KMS-11 (cell line): ENCODE measurements around the gene CEP290.

Source experiments
- H2AFZ ChIP-seq: fragments of 200-600 bp; sonication (generic); 2 replicates; pipeline ENCODE4 v1.6.1; 2016; ENCODE audit warnings: antibody characterized with exemption, mixed run types, low read depth
- H3K27ac ChIP-seq: fragments of 200-600 bp; sonication (generic); 2 replicates; pipeline ENCODE4 v1.6.1; 2016; ENCODE audit warnings: mild to moderate bottlenecking, mixed run types
- H3K27me3 ChIP-seq: fragments of 200-600 bp; sonication (generic); 2 replicates; pipeline ENCODE4 v1.6.1; 2017; ENCODE audit warnings: mild to moderate bottlenecking, low read depth, mixed run types, moderate library complexity; ENCODE audit not compliant: insufficient read depth
- H3K36me3 ChIP-seq: fragments of 200-600 bp; sonication (generic); 2 replicates; pipeline ENCODE4 v1.6.1; 2017; ENCODE audit warnings: mild to moderate bottlenecking, mixed run types; ENCODE audit not compliant: insufficient read depth
- H3K4me1 ChIP-seq: fragments of 200-600 bp; sonication (generic); 2 replicates; pipeline ENCODE4 v1.6.1; 2016; ENCODE audit warnings: mild to moderate bottlenecking, low read depth, mixed run types; ENCODE audit not compliant: poor library complexity, severe bottlenecking
- H3K4me2 ChIP-seq: fragments of 200-600 bp; sonication (generic); 2 replicates; pipeline ENCODE4 v1.7.0; 2016; ENCODE audit warnings: mild to moderate bottlenecking, mixed run types
- H3K4me3 ChIP-seq: fragments of 200-600 bp; sonication (generic); IDR thresholded peaks from 2 replicates; pipeline ENCODE4 v1.6.1; 2017; ENCODE audit warnings: low read depth, low read length, mixed read lengths; ENCODE audit not compliant: insufficient read depth
- H3K79me2 ChIP-seq: fragments of 200-600 bp; sonication (generic); 2 replicates; pipeline ENCODE4 v1.6.1; 2016; ENCODE audit warnings: low read depth, mixed run types; ENCODE audit not compliant: insufficient read depth
- H3K9ac ChIP-seq: fragments of 200-600 bp; sonication (generic); 2 replicates; pipeline ENCODE4 v1.6.1; 2016; ENCODE audit warnings: mild to moderate bottlenecking, mixed run types
- H4K20me1 ChIP-seq: fragments of 200-600 bp; sonication (generic); 2 replicates; pipeline ENCODE4 v1.6.1; 2016; ENCODE audit warnings: mild to moderate bottlenecking, mixed run types; ENCODE audit not compliant: insufficient read depth
- TF ChIP-seq, protein P1 (sequence below): fragments of 200-600 bp; sonication (generic); conservative IDR thresholded peaks from 2 replicates; pipeline ENCODE4 v1.6.1; 2017; ENCODE audit warnings: low read depth, mild to moderate bottlenecking, antibody characterized with exemption, low read length, moderate library complexity, mixed read lengths

The CEP290 gene

DNA sequence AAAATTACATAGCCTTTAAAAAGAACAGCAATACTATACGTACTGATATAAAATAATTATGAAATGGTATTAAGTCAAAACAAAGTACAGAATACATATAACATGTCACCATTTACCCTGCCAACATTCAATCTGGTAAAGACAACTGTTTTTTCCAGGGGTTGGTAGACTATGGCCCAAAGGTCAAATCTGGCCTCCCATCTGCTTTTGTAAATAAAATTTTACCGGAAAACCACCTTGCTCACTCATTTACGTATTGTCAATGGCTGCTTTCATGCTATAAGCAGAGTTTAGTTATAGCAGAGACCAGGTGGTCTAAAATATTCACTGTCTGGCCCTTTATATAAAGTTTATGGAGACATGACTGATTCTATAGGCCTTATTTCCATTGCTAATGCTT, 14.0 kb downstream of the CEP290 start:
- H3K36me3 ChIP-seq, result no peaks in the 10 kb centered on the region; the same call in 1 of the 2 replicates
- H3K27ac ChIP-seq, result no peak overlapping the region
- H3K4me2 ChIP-seq, result no peak overlapping the region
- H4K20me1 ChIP-seq, result no peaks in the 10 kb centered on the region
- TF ChIP-seq, protein P1, sequence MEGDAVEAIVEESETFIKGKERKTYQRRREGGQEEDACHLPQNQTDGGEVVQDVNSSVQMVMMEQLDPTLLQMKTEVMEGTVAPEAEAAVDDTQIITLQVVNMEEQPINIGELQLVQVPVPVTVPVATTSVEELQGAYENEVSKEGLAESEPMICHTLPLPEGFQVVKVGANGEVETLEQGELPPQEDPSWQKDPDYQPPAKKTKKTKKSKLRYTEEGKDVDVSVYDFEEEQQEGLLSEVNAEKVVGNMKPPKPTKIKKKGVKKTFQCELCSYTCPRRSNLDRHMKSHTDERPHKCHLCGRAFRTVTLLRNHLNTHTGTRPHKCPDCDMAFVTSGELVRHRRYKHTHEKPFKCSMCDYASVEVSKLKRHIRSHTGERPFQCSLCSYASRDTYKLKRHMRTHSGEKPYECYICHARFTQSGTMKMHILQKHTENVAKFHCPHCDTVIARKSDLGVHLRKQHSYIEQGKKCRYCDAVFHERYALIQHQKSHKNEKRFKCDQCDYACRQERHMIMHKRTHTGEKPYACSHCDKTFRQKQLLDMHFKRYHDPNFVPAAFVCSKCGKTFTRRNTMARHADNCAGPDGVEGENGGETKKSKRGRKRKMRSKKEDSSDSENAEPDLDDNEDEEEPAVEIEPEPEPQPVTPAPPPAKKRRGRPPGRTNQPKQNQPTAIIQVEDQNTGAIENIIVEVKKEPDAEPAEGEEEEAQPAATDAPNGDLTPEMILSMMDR, result no peak
- no peaks in the 10 kb centered on the region for H3K79me2 ChIP-seq
- H3K9ac ChIP-seq, result no peak overlapping the region
- H3K4me3 ChIP-seq, result no peak overlapping the region
- H3K4me1 ChIP-seq, result peaks cover 12% of the 10 kb centered on the region
- no peaks in the 10 kb centered on the region for H3K27me3 ChIP-seq
- no peak overlapping the region for H2AFZ ChIP-seq

DNA sequence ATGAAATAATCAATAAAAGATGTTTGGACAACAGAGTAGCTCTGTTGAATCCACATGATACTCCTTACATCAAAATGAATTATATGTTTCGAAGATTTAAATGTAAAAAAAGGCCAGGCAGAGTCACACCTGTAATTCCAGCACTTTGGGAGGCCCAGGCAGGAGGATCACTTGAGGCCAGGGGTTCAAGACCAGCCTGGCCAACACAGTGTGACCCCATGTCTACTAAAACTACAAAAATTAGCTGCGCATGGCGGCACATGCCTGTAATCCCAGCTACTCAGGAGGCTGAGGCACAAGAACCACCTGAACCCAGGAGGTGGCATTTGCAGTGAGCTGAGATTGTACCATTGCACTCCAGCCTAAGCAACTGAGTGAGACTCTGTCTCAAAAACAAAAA, 14.8 kb downstream of the CEP290 start:
- Histone ChIP-seq H2AFZ (no peak overlapping the region), H3K27ac (no peak overlapping the region), H3K4me3 (no peak overlapping the region), H3K79me2 (no peaks in the 10 kb centered on the region), H4K20me1 (no peaks in the 10 kb centered on the region), H3K4me1 (peaks cover 4% of the 10 kb centered on the region), H3K27me3 (no peaks in the 10 kb centered on the region), H3K9ac (no peak overlapping the region), H3K36me3 (no peaks in the 10 kb centered on the region; the same call in 1 of the 2 replicates), H3K4me2 (no peak overlapping the region)
- TF ChIP-seq, protein P1, result no peak

DNA sequence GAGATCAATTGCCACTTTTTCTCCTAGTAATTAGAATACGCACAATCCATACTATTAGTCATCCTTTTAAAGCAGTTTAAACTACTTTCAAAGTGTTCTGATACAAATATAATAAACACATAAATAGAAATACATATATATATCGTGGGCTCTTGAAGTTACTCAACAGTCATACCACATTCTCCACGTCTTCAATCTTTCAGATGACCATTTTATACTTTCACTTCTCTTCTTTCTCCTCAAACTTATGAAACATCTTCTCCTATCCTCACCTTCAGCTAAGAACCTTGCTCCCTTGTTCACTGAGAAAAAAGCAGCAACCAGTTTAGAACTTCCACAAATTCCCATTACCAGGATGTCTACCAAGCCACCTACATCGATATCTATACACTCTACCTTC, 19.2 kb downstream of the CEP290 start:
- Histone ChIP-seq H3K9ac (no peak overlapping the region), H3K4me2 (no peak overlapping the region), H3K36me3 (no peaks in the 10 kb centered on the region), H3K27ac (no peak overlapping the region), H3K4me3 (no peak overlapping the region), H3K4me1 (no peaks in the 10 kb centered on the region), H3K79me2 (no peaks in the 10 kb centered on the region), H3K27me3 (no peaks in the 10 kb centered on the region), H4K20me1 (no peaks in the 10 kb centered on the region), H2AFZ (no peak overlapping the region)
- TF ChIP-seq, protein P1, result no peak

DNA sequence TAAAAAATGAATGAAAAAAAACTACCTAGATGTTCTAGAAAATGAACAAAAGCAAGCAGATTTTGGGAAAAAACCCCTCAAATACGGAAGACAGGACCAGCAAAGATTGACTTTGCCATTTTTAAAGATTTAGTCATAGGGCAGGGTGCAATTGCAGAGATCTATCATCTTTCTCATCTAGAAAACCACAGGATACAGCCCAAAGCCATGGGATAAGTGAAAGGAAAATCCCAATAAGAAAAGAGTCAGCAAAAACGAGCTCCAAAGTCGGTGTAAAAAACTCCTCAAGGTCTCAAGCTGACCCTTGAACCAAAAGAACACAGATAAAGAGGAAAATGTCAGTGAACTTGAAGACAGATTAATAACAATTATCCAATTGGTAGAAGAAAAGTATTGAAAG, 28.0 kb downstream of the CEP290 start:
- no peak overlapping the region for H3K9ac ChIP-seq
- peaks cover 9% of the 10 kb centered on the region for H3K4me1 ChIP-seq
- TF ChIP-seq, protein P1, result no peak
- no peak overlapping the region for H3K4me3 ChIP-seq
- no peaks in the 10 kb centered on the region for H3K27me3 ChIP-seq
- no peaks in the 10 kb centered on the region for H3K79me2 ChIP-seq
- no peak overlapping the region for H3K27ac ChIP-seq
- no peaks in the 10 kb centered on the region for H4K20me1 ChIP-seq
- H2AFZ ChIP-seq, result no peak overlapping the region
- H3K36me3 ChIP-seq, result no peaks in the 10 kb centered on the region
- H3K4me2 ChIP-seq, result no peak overlapping the region
